ENCODE measurements around the gene SLC22A4.

GRCh38 chr5:132261881-132262845, 32.0 kb upstream of the SLC22A4 start:
- TF ChIP-seq CTCF (conservative IDR thresholded peaks at IDR 0.05 in 1 of 2, IDR thresholded peaks at IDR 0.05 in 1 of 2; ENCODE audit: extremely low read depth in 1 of 2, insufficient read depth in 1 of 2, low read depth in 1 of 2, low read length in 2 of 2) (no peak), EZH2 (IDR thresholded peaks at IDR 0.05; ENCODE audit: borderline replicate concordance, low read length) (no peak)
